ENCODE results near the gene DHRSX. TPM values are rescaled to one million over a fixed set of nuclear protein-coding genes. Genes with fewer than 3 reads are reported as not detected.

The DHRSX gene
- total and polyA plus RNA-seq, 2 donors (not counting 1 experiment from before 2014, with no cell fraction given): 18.8 to 39.0 TPM

GRCh38 chrX:2523911-2524310, 23.1 kb upstream of the DHRSX start:
- Mint-ChIP-seq H3K27me3 (peaks cover 13% of the 10 kb centered on the region), H3K9me3 (ENCODE audit: insufficient read depth) (peaks cover 7% of the 10 kb centered on the region), H3K4me3 (no peak overlapping the region), H3K4me1 (peaks cover 10% of the 10 kb centered on the region), H3K27ac (peak overlapping the region; percentile 37)
- TF ChIP-seq EZH2 (IDR thresholded peaks at IDR 0.05; ENCODE audit: borderline replicate concordance, insufficient read depth, low read depth, low read length, poor library complexity, severe bottlenecking): no peak
- TF ChIP-seq CTCF (IDR thresholded peaks at IDR 0.05): no peak
- Histone ChIP-seq H3K9ac (ENCODE audit: low read length) (no peak overlapping the region), H3K4me1 (ENCODE audit: control insufficient read depth in 2 of 2, insufficient read depth in 2 of 2, low read length in 2 of 2) (peaks cover 24 to 32% of the 10 kb centered on the region in 2 donors), H3K27ac (ENCODE audit: low read length in 2 of 2) (no peak overlapping the region), H2AFZ (ENCODE audit: insufficient read depth, low read depth, low read length, poor library complexity, severe bottlenecking) (no peak overlapping the region), H3K36me3 (replicated peaks in 1 of 2; ENCODE audit: control extremely low read depth in 1 of 2, control insufficient read depth in 1 of 2, extremely low read depth in 1 of 2, insufficient read depth in 2 of 2, low read length in 1 of 2) (no peaks in the 10 kb centered on the region), H3K79me2 (ENCODE audit: control insufficient read depth, insufficient read depth, low read length) (no peaks in the 10 kb centered on the region), H3K27me3 (replicated peaks in 1 of 4; ENCODE audit: control extremely low read depth in 1 of 4, control insufficient read depth in 3 of 4, insufficient read depth in 4 of 4, low read length in 3 of 4) (peaks cover 0 to 10% (median 3%) of the 10 kb centered on the region in 4 experiments), H3K9me3 (ENCODE audit: control extremely low read depth in 1 of 3, control insufficient read depth in 2 of 3, insufficient read depth in 1 of 3, low read length in 2 of 3) (peaks cover 0 to 24% (median 16%) of the 10 kb centered on the region in 3 donors), H3K4me3 (ENCODE audit: control extremely low read depth in 1 of 5, extremely low read depth in 1 of 5, insufficient read depth in 1 of 5, low read depth in 2 of 5, low read length in 4 of 5) (no peak overlapping the region), H4K20me1 (ENCODE audit: control insufficient read depth, insufficient read depth, low read length, poor library complexity, severe bottlenecking) (no peaks in the 10 kb centered on the region), H3K4me2 (replicated peaks; ENCODE audit: low read depth, low read length, poor library complexity, severe bottlenecking) (no peak overlapping the region)
- DNase-seq (no peak), ATAC-seq (ENCODE audit: low read depth) (no peak)
- 100% methylated on average over 2 of the region's 6 CpGs for WGBS (ENCODE audit: insufficient coverage)
- intact Hi-C loops (cut with micrococcal nuclease): loop anchor here (10.0 kb wide), 1 partner anchor 1129 kb away; the partner anchor contains the start of gene SLC25A6
- ChIA-PET CTCF (no interaction called here), POLR2A (no interaction called here)

GRCh38 chrX:2521927-2522386, 21.2 kb upstream of the DHRSX start:
- Histone ChIP-seq H3K79me2 (ENCODE audit: control insufficient read depth, insufficient read depth, low read length) (no peaks in the 10 kb centered on the region), H3K27ac (ENCODE audit: low read length in 2 of 2) (peak overlapping the region; percentile 62 to 63), H3K9ac (ENCODE audit: low read length) (no peak overlapping the region), H3K4me2 (replicated peaks; ENCODE audit: low read depth, low read length, poor library complexity, severe bottlenecking) (peak overlapping the region; percentile 42), H2AFZ (ENCODE audit: insufficient read depth, low read depth, low read length, poor library complexity, severe bottlenecking) (no peak overlapping the region), H3K9me3 (ENCODE audit: control extremely low read depth in 1 of 3, control insufficient read depth in 2 of 3, insufficient read depth in 1 of 3, low read length in 2 of 3) (peaks cover 0 to 14% (median 9%) of the 10 kb centered on the region in 3 donors), H3K4me1 (ENCODE audit: control insufficient read depth in 2 of 2, insufficient read depth in 2 of 2, low read length in 2 of 2) (peaks cover 30 to 37% of the 10 kb centered on the region in 2 donors), H3K36me3 (replicated peaks in 1 of 2; ENCODE audit: control extremely low read depth in 1 of 2, control insufficient read depth in 1 of 2, extremely low read depth in 1 of 2, insufficient read depth in 2 of 2, low read length in 1 of 2) (no peaks in the 10 kb centered on the region), H3K4me3 (ENCODE audit: control extremely low read depth in 1 of 5, extremely low read depth in 1 of 5, insufficient read depth in 1 of 5, low read depth in 2 of 5, low read length in 4 of 5) (peak overlapping the region in 1 of 5 experiments; percentile 37), H3K27me3 (replicated peaks in 1 of 4; ENCODE audit: control extremely low read depth in 1 of 4, control insufficient read depth in 3 of 4, insufficient read depth in 4 of 4, low read length in 3 of 4) (peaks cover 0 to 4% (median under 1%) of the 10 kb centered on the region in 4 experiments), H4K20me1 (ENCODE audit: control insufficient read depth, insufficient read depth, low read length, poor library complexity, severe bottlenecking) (no peaks in the 10 kb centered on the region)
- Mint-ChIP-seq H3K9me3 (ENCODE audit: insufficient read depth) (peaks cover 7% of the 10 kb centered on the region), H3K27ac (no peak overlapping the region), H3K27me3 (peaks cover 6% of the 10 kb centered on the region), H3K4me1 (peaks cover 22% of the 10 kb centered on the region), H3K4me3 (no peak overlapping the region)
- CTCF ChIA-PET: no interaction called here
- POLR2A ChIA-PET: no interaction called here
- intact Hi-C loops (cut with micrococcal nuclease): loop anchor here (10.0 kb wide), 1 partner anchor 1127 kb away; the partner anchor contains the start of gene SLC25A6
- no peak for DNase-seq
- TF ChIP-seq EZH2 (IDR thresholded peaks at IDR 0.05; ENCODE audit: borderline replicate concordance, insufficient read depth, low read depth, low read length, poor library complexity, severe bottlenecking): no peak
- 40% methylated on average over 1 of the region's 6 CpGs for WGBS (ENCODE audit: insufficient coverage)
- ATAC-seq (ENCODE audit: low read depth): no peak
